PFSK-1 (cell line): Measurements from ENCODE around the gene GCHFR.

ENCODE experiments used
- FOXP2 ChIP-seq: optimal IDR thresholded peaks from 2 replicates; pipeline ENCODE3; 2011; ENCODE audit warnings: borderline replicate concordance, control low read depth, inconsistent platforms; ENCODE audit not compliant: insufficient read depth; ENCODE audit errors: extremely low read length, extremely low read depth
- POLR2AphosphoS5 ChIP-seq: IDR thresholded peaks from 2 replicates; pipeline ENCODE4 v1.6.1; 2012; ENCODE audit warnings: low read depth, mild to moderate bottlenecking, control low read depth, low read length, moderate library complexity
- REST ChIP-seq, 2 experiments: IDR thresholded peaks; 2 replicates each; pipeline versions ENCODE4 v1.6.1 to v1.8.0; 2011 to 2012; ENCODE audit warnings: low read depth in 2 of 2, low read length in 2 of 2, control low read depth in 1 of 2, inconsistent platforms in 1 of 2, mild to moderate bottlenecking in 1 of 2, moderate library complexity in 1 of 2; ENCODE audit not compliant: insufficient read depth in 1 of 2
- SIN3A ChIP-seq: IDR thresholded peaks from 2 replicates; pipeline ENCODE4 v1.6.1; 2012; ENCODE audit warnings: mild to moderate bottlenecking, low read length, moderate library complexity, borderline replicate concordance; ENCODE audit not compliant: insufficient read depth
- TAF1 ChIP-seq: IDR thresholded peaks from 2 replicates; pipeline ENCODE4 v1.6.1; 2012; ENCODE audit warnings: low read length, control low read depth, borderline replicate concordance; ENCODE audit not compliant: insufficient read depth

The GCHFR gene

GRCh38 chr15:40790718-40791117 is 26.9 kb downstream of the GCHFR start:
- TF ChIP-seq TAF1 (no peak), REST (IDR thresholded peaks at IDR 0.05; ENCODE audit: insufficient read depth in 1 of 2, low read depth in 2 of 2, low read length in 2 of 2) (no peak), SIN3A (no peak), POLR2AphosphoS5 (no peak), FOXP2 (no peak)

DNA sequence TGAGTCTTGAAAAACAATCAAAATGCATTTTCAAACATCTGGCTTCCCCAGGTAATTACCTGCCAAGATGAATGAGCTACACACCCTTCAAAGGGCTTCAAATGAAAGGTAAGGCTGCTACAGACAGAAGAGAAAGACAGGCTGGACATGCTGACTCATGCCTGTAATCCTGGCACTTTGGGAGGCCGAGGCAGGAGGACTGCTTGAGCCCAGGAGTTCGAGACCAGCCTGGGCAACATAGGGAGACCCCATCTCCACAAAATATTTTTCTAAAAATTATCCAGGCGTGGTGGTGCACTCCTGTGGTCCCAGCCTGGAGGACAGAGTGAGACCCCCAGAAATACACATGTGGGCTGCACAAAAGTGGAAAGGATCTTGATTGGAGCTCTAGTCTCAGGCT is 28.5 kb downstream of the GCHFR start:
- no peak for TF ChIP-seq REST (IDR thresholded peaks at IDR 0.05; ENCODE audit: insufficient read depth in 1 of 2, low read depth in 2 of 2, low read length in 2 of 2)
- no peak for TF ChIP-seq SIN3A
- no peak for TF ChIP-seq TAF1
- no peak for TF ChIP-seq POLR2AphosphoS5
- no peak for TF ChIP-seq FOXP2

DNA sequence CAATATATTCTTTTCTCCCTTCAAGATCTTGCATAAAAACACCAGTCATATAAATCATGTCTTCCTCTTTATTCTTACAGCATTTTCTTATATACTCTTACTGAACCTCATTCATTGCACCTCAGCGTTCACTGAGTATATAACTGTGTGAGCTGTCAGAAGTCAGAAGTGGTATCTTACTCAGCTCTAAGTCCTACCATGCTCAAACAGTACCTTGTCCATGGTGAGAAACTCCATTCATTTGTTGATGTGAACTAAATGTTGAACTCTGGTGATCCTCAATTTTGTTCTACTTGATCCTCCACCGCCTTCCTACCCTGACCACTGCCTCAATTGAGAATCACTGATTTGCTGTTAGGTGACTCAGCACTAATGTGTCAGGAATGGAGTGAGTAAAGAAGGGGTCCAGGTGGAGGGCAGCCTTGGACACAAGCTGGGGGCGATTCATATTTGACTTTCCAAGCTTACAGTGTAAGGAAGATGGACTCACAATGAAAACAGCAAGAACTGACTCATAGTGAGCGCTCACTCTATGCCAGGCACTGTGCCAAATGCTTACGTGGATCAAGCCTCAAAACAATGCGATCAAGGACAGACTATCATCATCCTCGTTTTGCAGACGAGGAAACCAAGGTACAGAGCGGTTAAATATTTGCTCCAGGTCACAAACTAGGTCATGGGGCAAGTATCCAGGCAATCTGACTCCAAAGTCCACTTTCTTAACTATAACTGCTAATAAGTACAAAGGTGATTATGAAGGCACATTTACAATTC is 29.5 kb downstream of the GCHFR start:
- TF ChIP-seq SIN3A (no peak), REST (IDR thresholded peaks at IDR 0.05; ENCODE audit: insufficient read depth in 1 of 2, low read depth in 2 of 2, low read length in 2 of 2) (no peak)

- TF ChIP-seq POLR2AphosphoS5 (no peak), SIN3A (no peak), REST (IDR thresholded peaks at IDR 0.05; ENCODE audit: insufficient read depth in 1 of 2, low read depth in 2 of 2, low read length in 2 of 2) (no peak), TAF1 (no peak), FOXP2 (no peak)
These were observed 32.2 kb downstream of the GCHFR start for GRCh38 chr15:40796041-40796440.

DNA sequence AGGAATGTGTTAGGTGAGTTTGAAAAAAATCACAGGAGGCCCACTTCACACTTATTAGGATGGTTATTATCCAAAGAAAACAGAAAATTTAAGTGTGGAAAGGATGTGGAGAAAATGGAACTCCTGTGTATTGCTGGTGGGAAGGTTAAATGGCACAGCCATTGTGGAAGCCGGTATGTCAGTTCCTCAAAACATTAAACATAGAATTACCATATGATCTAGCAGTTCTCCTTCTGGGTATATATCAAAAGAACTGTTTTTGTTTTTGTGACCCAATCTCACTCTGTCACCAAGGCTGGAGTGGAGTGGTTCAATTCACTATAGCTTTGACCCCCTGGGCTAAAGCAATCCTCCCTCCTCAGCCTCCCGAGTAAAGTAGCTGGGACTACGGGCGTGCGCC is 32.6 kb downstream of the GCHFR start:
- no peak for TF ChIP-seq SIN3A
- no peak for TF ChIP-seq TAF1
- TF ChIP-seq REST (IDR thresholded peaks at IDR 0.05; ENCODE audit: insufficient read depth in 1 of 2, low read depth in 2 of 2, low read length in 2 of 2) = no peak
- no peak for TF ChIP-seq POLR2AphosphoS5
- no peak for TF ChIP-seq FOXP2
